SK-N-SH treated with all-trans-retinoic acid at 6 μM for 48 hours (cell line): Measurements from ENCODE around the gene PPM1H.
"Not testable (repeated sequence)": the region's sequence is repeated elsewhere in the genome, so short reads cannot be mapped to it uniquely, and the experiment has no call there.

Experiments used
- ATAC-seq: fragments of 200-7000 bp; cut with Tn5 transposase; 3 replicates; pipeline ENCODE4 v1.9.1; 2020; ENCODE audit warnings: mild to moderate bottlenecking, moderate library complexity
- ARNTL ChIP-seq: fragments of 450-650 bp; formaldehyde crosslinking; IDR thresholded peaks from 2 replicates; pipeline ENCODE4 v1.5.0; 2020; ENCODE audit warnings: low read depth, mild to moderate bottlenecking, moderate library complexity, borderline replicate concordance
- BACH2 ChIP-seq: fragments of 250-450 bp; sonication (Bioruptor Pico); IDR thresholded peaks from 2 replicates; pipeline ENCODE4 v1.9.0; 2021; ENCODE audit warnings: mild to moderate bottlenecking, borderline replicate concordance
- CSRNP3 ChIP-seq: fragments of 250-450 bp; sonication (Bioruptor Pico); IDR thresholded peaks from 2 replicates; pipeline ENCODE4 v1.5.1; 2021; ENCODE audit warnings: mild to moderate bottlenecking, moderate library complexity
- ESRRG ChIP-seq: fragments of 250-450 bp; sonication (Bioruptor Pico); IDR thresholded peaks from 2 replicates; pipeline ENCODE4 v1.6.1; 2021; ENCODE audit warnings: mild to moderate bottlenecking
- ISL1 ChIP-seq: fragments of 250-450 bp; sonication (Bioruptor Pico); IDR thresholded peaks from 2 replicates; pipeline ENCODE4 v2.1.2; 2022; ENCODE audit warnings: mild to moderate bottlenecking, moderate library complexity
- OSR1 ChIP-seq: fragments of 250-450 bp; sonication (Bioruptor Pico); IDR thresholded peaks from 2 replicates; pipeline ENCODE4 v1.8.0; 2022; ENCODE audit warnings: moderate library complexity, mild to moderate bottlenecking, inconsistent platforms
- POU6F1 ChIP-seq: fragments of 250-450 bp; sonication (Bioruptor Pico); IDR thresholded peaks from 2 replicates; pipeline ENCODE4 v1.8.0; 2021; ENCODE audit warnings: low read depth, mild to moderate bottlenecking, moderate library complexity, borderline replicate concordance
- RARB ChIP-seq: fragments of 250-450 bp; sonication (Bioruptor Pico); IDR thresholded peaks from 2 replicates; pipeline ENCODE4 v1.8.0; 2021; ENCODE audit warnings: mild to moderate bottlenecking, moderate library complexity
- TCF4 ChIP-seq: fragments of 250-450 bp; sonication (Bioruptor Pico); IDR thresholded peaks from 2 replicates; pipeline ENCODE4 v1.8.0; 2021; ENCODE audit warnings: mild to moderate bottlenecking, moderate library complexity, borderline replicate concordance
- TOX ChIP-seq: fragments of 250-450 bp; sonication (Bioruptor Pico); IDR thresholded peaks from 2 replicates; pipeline ENCODE4 v1.8.0; 2021; ENCODE audit warnings: mild to moderate bottlenecking, moderate library complexity, borderline replicate concordance
- ZC3H10 ChIP-seq: fragments of 250-450 bp; sonication (Bioruptor Pico); IDR thresholded peaks from 2 replicates; pipeline ENCODE4 v1.5.1; 2021; ENCODE audit warnings: mild to moderate bottlenecking, moderate library complexity
- ZFP3 ChIP-seq: fragments of 250-450 bp; sonication (Bioruptor Pico); IDR thresholded peaks from 2 replicates; pipeline ENCODE4 v1.5.0; 2020; ENCODE audit warnings: mild to moderate bottlenecking, moderate library complexity
- ZFP30 ChIP-seq: fragments of 450-650 bp; formaldehyde crosslinking; IDR thresholded peaks from 2 replicates; pipeline ENCODE4 v1.5.0; 2022; ENCODE audit warnings: mild to moderate bottlenecking, moderate library complexity
- ZNF70 ChIP-seq: fragments of 450-650 bp; formaldehyde crosslinking; IDR thresholded peaks from 2 replicates; pipeline ENCODE4 v1.5.0; 2020; ENCODE audit warnings: mild to moderate bottlenecking, moderate library complexity
- ZNF8 ChIP-seq: fragments of 450-650 bp; formaldehyde crosslinking; IDR thresholded peaks from 2 replicates; pipeline ENCODE4 v1.5.0; 2020; ENCODE audit warnings: mild to moderate bottlenecking, moderate library complexity
- TF ChIP-seq, protein P1 (sequence below): fragments of 250-450 bp; sonication (Bioruptor Pico); IDR thresholded peaks from 2 replicates; pipeline ENCODE4 v1.8.0; 2020; ENCODE audit warnings: mild to moderate bottlenecking, moderate library complexity, borderline replicate concordance

Gene PPM1H

GRCh38 chr12:62730649-62731048, 204.3 kb downstream of the PPM1H start:
- no peak for TF ChIP-seq ZFP30
- ATAC-seq: peak; percentile 46

GRCh38 chr12:62729579-62730544, 205.1 kb downstream of the PPM1H start:
- not testable (repeated sequence) for ATAC-seq

DNA sequence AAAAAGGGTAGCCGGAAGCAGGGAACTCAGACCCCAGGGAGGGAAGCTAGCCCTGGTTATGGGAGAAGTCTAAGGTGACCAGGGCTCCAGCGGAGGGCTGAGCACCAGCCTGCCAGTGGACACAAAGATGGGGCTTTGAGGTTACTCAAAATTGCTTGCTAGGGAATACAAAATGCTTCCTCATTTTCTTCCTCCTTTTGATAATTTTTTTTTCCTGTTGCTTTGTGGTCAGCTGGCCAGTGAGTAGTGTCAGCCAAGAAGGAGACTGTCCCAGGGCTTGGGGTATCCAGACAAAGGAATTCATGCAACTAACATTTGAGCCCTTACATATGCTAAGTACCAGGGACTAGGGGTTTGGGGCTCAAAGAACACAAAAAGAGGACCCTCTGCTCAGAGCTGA, 206.2 kb downstream of the PPM1H start:
- no peak for TF ChIP-seq ZC3H10 (CRISPR knock-in tag)
- no peak for TF ChIP-seq ZNF8 (CRISPR knock-in tag)
- no peak for TF ChIP-seq OSR1
- no peak for ATAC-seq

DNA sequence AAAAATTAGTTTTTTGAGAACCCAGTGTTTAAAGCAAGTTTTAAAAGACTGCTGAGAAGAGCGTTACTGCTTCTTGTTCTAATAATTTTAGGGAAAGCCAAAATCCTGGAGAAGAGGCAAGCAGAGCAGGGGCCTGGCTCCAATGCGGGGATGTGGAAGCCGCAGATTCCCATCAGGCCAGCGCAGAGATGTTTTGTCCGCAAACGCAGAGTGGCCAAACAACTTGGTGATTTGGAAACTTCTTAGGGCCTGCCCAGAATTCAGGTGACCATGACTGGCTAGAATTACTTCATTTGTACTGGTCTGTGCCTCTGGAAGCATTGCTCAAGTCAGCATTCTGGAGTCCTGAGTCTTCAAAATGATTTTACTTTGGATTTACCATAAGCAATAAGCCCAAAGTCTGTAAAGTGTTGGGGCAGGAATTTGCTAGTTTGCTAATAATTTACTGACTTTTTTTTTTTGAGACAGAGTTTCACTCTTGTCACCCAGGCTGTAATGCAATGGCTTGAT, 208.4 kb downstream of the PPM1H start:
- no peak for ATAC-seq
- TF ChIP-seq ZNF8 (CRISPR knock-in tag): no peak
- TF ChIP-seq CSRNP3: no peak
- no peak for TF ChIP-seq TOX (CRISPR knock-in tag)

GRCh38 chr12:62725781-62726180, 209.2 kb downstream of the PPM1H start:
- ATAC-seq: no peak
- TF ChIP-seq TOX (CRISPR knock-in tag): no peak
- no peak for TF ChIP-seq TCF4 (CRISPR knock-in tag)
- TF ChIP-seq ZFP3 (CRISPR knock-in tag): no peak
- no peak for TF ChIP-seq ZNF8 (CRISPR knock-in tag)
- TF ChIP-seq ZNF70 (CRISPR knock-in tag): no peak
- TF ChIP-seq, all 23 proteins: peak for 0

DNA sequence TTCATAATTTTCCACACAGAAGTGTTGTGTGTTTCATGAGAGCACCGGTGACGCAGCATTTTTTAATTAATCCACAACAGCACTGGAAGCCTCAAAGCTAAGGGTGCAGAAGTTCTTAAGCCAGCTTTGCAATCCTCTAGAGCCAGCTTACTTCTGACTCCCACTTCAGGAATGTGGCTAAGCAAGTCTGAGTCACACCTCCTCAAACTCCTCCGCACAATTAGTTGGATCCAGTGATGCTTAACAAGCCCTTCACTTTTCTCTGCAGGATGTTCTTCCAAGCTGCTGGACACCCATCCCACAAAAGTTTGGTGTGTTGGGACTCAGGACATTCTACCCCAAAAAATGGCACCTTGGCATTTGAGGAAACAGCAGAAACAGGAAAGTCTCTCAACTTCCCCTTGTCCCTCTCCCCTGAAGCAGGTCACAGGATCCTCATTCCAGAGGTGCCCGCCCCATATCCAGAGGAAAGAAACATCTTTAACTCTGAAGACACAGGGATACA, 210.0 kb downstream of the PPM1H start:
- TF ChIP-seq ISL1 (CRISPR knock-in tag) (no peak), OSR1 (no peak), ESRRG (CRISPR knock-in tag) (no peak), ZFP30 (no peak), POU6F1 (CRISPR knock-in tag) (no peak), BACH2 (CRISPR knock-in tag) (no peak), CSRNP3 (no peak), ARNTL (no peak), TCF4 (CRISPR knock-in tag) (no peak), ZNF8 (CRISPR knock-in tag) (no peak)
- ATAC-seq: peak; percentile 90

GRCh38 chr12:62724285-62724684, 210.7 kb downstream of the PPM1H start:
- no peak for ATAC-seq
- TF ChIP-seq CSRNP3 (no peak), ZFP30 (no peak), ZC3H10 (CRISPR knock-in tag) (no peak), OSR1 (no peak), ZFP3 (CRISPR knock-in tag) (no peak), TCF4 (CRISPR knock-in tag) (no peak), ZNF8 (CRISPR knock-in tag) (no peak), BACH2 (CRISPR knock-in tag) (no peak), RARB (CRISPR knock-in tag) (no peak)
- TF ChIP-seq, protein P1, sequence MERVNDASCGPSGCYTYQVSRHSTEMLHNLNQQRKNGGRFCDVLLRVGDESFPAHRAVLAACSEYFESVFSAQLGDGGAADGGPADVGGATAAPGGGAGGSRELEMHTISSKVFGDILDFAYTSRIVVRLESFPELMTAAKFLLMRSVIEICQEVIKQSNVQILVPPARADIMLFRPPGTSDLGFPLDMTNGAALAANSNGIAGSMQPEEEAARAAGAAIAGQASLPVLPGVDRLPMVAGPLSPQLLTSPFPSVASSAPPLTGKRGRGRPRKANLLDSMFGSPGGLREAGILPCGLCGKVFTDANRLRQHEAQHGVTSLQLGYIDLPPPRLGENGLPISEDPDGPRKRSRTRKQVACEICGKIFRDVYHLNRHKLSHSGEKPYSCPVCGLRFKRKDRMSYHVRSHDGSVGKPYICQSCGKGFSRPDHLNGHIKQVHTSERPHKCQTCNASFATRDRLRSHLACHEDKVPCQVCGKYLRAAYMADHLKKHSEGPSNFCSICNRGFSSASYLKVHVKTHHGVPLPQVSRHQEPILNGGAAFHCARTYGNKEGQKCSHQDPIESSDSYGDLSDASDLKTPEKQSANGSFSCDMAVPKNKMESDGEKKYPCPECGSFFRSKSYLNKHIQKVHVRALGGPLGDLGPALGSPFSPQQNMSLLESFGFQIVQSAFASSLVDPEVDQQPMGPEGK: no peak
- TF ChIP-seq, all 23 proteins: peak for 0
